Mesothelial cell of epicardium (in vitro differentiated cells): ENCODE results near the gene RHOC. TPM values are rescaled to one million over a fixed set of nuclear protein-coding genes. Genes with fewer than 3 reads are reported as not detected.

ENCODE experiments used
- DNase-seq, 2 experiments: peaks; one replicate each; pipeline ENCODE4 v3.0.0; 2021; ENCODE audit warnings: low spot score in 2 of 2; ENCODE audit not compliant: unreplicated experiment in 2 of 2
- H3K27ac Mint-ChIP-seq: 2 replicates; pipeline ENCODE4 v1.8.0; 2021; ENCODE audit warnings: mixed read lengths
- H3K27me3 Mint-ChIP-seq: 2 replicates; pipeline ENCODE4 v1.8.0; 2021; ENCODE audit warnings: low read depth, mixed read lengths
- H3K36me3 Mint-ChIP-seq: 2 replicates; pipeline ENCODE4 v1.8.0; 2021; ENCODE audit warnings: mixed read lengths
- H3K4me1 Mint-ChIP-seq: 2 replicates; pipeline ENCODE4 v1.8.0; 2021; ENCODE audit warnings: mixed read lengths
- H3K4me3 Mint-ChIP-seq: 2 replicates; pipeline ENCODE4 v1.8.0; 2021; ENCODE audit warnings: mild to moderate bottlenecking, moderate library complexity, mixed read lengths
- H3K9me3 Mint-ChIP-seq: 2 replicates; pipeline ENCODE4 v1.8.0; 2021; ENCODE audit warnings: mixed read lengths
- CTCF ChIP-seq: fragments of 200-600 bp; sonication (generic); IDR thresholded peaks from one replicate; pipeline ENCODE4 v1.5.0; 2021; ENCODE audit warnings: antibody characterized with exemption; ENCODE audit not compliant: unreplicated experiment
- total RNA-seq: library from RNA; stranded (reverse); gene quantifications from 3 replicates; pipeline ENCODE4 v1.2.1, GENCODE V29; 2021

Gene RHOC
- total RNA-seq, 1 donor from 2014 or later: 163 TPM

GRCh38 chr1:112676543-112676942 is 30.4 kb downstream of the RHOC start:
- peak overlapping the region; percentile 7 for H3K4me3 Mint-ChIP-seq
- peaks cover 4% of the 10 kb centered on the region for H3K9me3 Mint-ChIP-seq
- no peak for DNase-seq
- no peaks in the 10 kb centered on the region for H3K27me3 Mint-ChIP-seq
- peaks cover 32% of the 10 kb centered on the region for H3K4me1 Mint-ChIP-seq
- H3K36me3 Mint-ChIP-seq: peaks cover 5% of the 10 kb centered on the region
- peak overlapping the region; percentile 28 for H3K27ac Mint-ChIP-seq
- TF ChIP-seq CTCF: no peak

GRCh38 chr1:112675728-112676381 is 31.1 kb downstream of the RHOC start:
- peaks cover 34% of the 10 kb centered on the region for H3K4me1 Mint-ChIP-seq
- no peak for TF ChIP-seq CTCF
- H3K4me3 Mint-ChIP-seq: peak overlapping the region; percentile 82
- H3K27ac Mint-ChIP-seq: peak overlapping the region; percentile 87
- no peaks in the 10 kb centered on the region for H3K27me3 Mint-ChIP-seq
- peaks cover 4% of the 10 kb centered on the region for H3K9me3 Mint-ChIP-seq
- peaks cover 10% of the 10 kb centered on the region for H3K36me3 Mint-ChIP-seq
- DNase-seq: no peak

- peak overlapping the region; percentile 95 for H3K4me3 Mint-ChIP-seq
- TF ChIP-seq CTCF: no peak
- peaks cover 4% of the 10 kb centered on the region for H3K9me3 Mint-ChIP-seq
- peak overlapping the region; percentile 97 for H3K27ac Mint-ChIP-seq
- H3K4me1 Mint-ChIP-seq: peaks cover 34% of the 10 kb centered on the region
- peak; percentile 52 to 74 for DNase-seq
- H3K36me3 Mint-ChIP-seq: peaks cover 16% of the 10 kb centered on the region
- no peaks in the 10 kb centered on the region for H3K27me3 Mint-ChIP-seq
These were observed 31.8 kb downstream of the RHOC start for GRCh38 chr1:112674986-112675727.

DNA sequence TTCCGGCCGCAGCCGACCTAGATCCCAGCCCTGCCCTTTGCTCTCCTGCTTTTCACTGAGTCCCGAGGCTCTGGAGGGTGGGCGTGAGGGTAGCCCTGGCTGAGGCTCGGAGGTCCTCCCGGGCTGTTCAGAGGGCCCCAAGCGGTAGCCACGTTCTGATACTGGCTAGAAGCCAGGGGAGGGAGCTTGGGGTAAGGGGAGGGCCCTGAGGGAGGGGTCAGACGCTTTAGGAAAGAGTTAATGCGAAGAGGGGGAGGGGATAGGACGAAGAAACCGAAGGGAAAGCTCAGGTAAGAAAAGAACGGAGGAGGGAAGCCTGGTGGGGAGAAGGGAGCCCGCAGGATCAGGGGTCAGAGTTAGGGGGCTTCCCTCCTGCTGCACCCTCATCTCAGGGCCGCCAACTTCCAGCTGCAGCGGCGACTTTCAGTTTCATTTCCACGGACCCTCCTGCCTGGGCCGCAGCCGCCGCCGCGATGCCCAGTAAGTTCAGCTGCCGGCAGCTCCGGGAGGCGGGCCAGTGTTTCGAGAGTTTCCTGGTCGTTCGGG is 32.4 kb downstream of the RHOC start, which contains the start of gene MOV10:
MOV10 (plus strand) TSS at position 220 of the 546 bp plus-strand sequence; CDS start at position 474, 254 bp downstream.
- H3K4me1 Mint-ChIP-seq: peaks cover 34% of the 10 kb centered on the region
- no peaks in the 10 kb centered on the region for H3K9me3 Mint-ChIP-seq
- H3K27me3 Mint-ChIP-seq: no peaks in the 10 kb centered on the region
- peak in 1 of 2 experiments; percentile 66 for DNase-seq
- H3K4me3 Mint-ChIP-seq: peak within 1 kb of the TSS; percentile 95
- H3K27ac Mint-ChIP-seq: peak within 1 kb of the TSS; percentile 97
- peaks cover 19% of the 10 kb centered on the region for H3K36me3 Mint-ChIP-seq
- no peak for TF ChIP-seq CTCF

DNA sequence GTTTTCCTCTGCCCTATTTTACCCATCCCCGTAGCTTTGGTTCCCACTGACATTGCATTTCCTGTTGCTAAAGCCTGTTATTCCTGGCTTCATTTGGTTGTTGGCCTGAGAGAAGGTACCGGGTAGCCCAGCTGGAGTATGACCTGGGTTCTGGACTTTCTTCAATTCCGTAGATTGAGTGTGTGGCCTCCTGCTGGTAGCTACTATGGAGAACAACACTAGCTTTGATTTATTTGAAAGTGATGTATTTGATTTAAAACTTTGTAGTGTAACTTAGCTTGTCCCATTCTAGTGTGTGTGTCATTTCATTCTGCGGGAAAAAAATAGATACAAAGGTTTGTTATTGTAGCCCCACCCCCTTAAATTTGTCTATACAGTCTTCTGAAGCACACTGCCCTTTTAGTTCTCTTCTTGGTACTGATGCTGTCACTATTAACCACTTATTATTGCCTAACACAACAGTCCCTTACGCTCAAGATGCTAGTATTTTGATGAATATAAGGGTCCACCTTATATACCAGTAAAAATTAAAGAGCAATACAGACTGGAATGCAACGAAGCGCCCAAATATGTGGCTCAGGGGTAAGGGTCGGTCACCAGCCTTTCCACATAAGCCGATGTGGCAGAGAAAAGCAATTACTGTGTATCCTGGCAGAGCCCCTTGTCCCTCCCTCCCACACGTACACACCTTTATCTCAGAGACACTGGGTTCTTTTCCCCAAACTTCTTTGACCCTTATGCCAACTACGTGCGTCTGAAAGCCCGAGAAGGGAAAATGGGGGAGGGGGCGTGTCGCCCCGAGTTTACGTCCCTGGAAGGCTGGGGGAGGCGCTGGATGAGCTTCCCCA is 33.1 kb downstream of the RHOC start:
- Mint-ChIP-seq H3K27ac (peak overlapping the region; percentile 97), H3K9me3 (no peaks in the 10 kb centered on the region), H3K36me3 (peaks cover 26% of the 10 kb centered on the region), H3K4me3 (peak overlapping the region; percentile 95), H3K4me1 (peaks cover 34% of the 10 kb centered on the region), H3K27me3 (no peaks in the 10 kb centered on the region)
- no peak for DNase-seq
- peak; percentile 30 for TF ChIP-seq CTCF
